ENCODE results near the gene TMEM33.

TMEM33 gene

GRCh38 chr4:41969671-41970070 lies 34.4 kb downstream of the TMEM33 start:
- DNase-seq (ENCODE audit: low read depth in 1 of 2, low spot score in 1 of 2) = peak in 1 of 2 experiments; percentile 33
- no peaks in the 10 kb centered on the region for H3K27me3 ChIP-seq (ENCODE audit: insufficient read depth, poor library complexity, severe bottlenecking)
- TF ChIP-seq SPI1 (IDR thresholded peaks at IDR 0.05; ENCODE audit: borderline replicate concordance, low read depth) (peak; percentile 35; the same call in 1 of the 2 replicates), REST (IDR thresholded peaks at IDR 0.05; ENCODE audit: insufficient replicate concordance, low read depth) (no peak)
- TF ChIP-seq, protein P1, sequence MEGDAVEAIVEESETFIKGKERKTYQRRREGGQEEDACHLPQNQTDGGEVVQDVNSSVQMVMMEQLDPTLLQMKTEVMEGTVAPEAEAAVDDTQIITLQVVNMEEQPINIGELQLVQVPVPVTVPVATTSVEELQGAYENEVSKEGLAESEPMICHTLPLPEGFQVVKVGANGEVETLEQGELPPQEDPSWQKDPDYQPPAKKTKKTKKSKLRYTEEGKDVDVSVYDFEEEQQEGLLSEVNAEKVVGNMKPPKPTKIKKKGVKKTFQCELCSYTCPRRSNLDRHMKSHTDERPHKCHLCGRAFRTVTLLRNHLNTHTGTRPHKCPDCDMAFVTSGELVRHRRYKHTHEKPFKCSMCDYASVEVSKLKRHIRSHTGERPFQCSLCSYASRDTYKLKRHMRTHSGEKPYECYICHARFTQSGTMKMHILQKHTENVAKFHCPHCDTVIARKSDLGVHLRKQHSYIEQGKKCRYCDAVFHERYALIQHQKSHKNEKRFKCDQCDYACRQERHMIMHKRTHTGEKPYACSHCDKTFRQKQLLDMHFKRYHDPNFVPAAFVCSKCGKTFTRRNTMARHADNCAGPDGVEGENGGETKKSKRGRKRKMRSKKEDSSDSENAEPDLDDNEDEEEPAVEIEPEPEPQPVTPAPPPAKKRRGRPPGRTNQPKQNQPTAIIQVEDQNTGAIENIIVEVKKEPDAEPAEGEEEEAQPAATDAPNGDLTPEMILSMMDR (IDR thresholded peaks at IDR 0.05; ENCODE audit: insufficient read depth, low read length) = no peak
- H3K4me3 ChIP-seq (replicated peaks; ENCODE audit: insufficient read depth, low read length) = no peak overlapping the region
- H3K27ac ChIP-seq (replicated peaks) = no peak overlapping the region

GRCh38 chr4:41975341-41975740 lies 40.1 kb downstream of the TMEM33 start:
- DNase-seq (ENCODE audit: low read depth in 1 of 2, low spot score in 1 of 2) = no peak
- TF ChIP-seq SPI1 (IDR thresholded peaks at IDR 0.05; ENCODE audit: borderline replicate concordance, low read depth) (0 out of 2 replicates have a peak, but pooled peaks have one; percentile 0), GABPA (IDR thresholded peaks at IDR 0.05; ENCODE audit: low read depth) (no peak)
- H3K4me3 ChIP-seq (replicated peaks; ENCODE audit: insufficient read depth, low read length) = no peak overlapping the region
- H3K27ac ChIP-seq (replicated peaks) = no peak overlapping the region
- H3K27me3 ChIP-seq (ENCODE audit: insufficient read depth, poor library complexity, severe bottlenecking) = no peaks in the 10 kb centered on the region

- Histone ChIP-seq H3K27me3 (ENCODE audit: insufficient read depth, poor library complexity, severe bottlenecking) (no peaks in the 10 kb centered on the region), H3K4me3 (replicated peaks; ENCODE audit: insufficient read depth, low read length) (no peak overlapping the region), H3K27ac (replicated peaks) (peak overlapping the region; percentile 37)
- DNase-seq (ENCODE audit: low read depth in 1 of 2, low spot score in 1 of 2) = no peak
- TF ChIP-seq POLR2AphosphoS5 (IDR thresholded peaks at IDR 0.05; ENCODE audit: low read depth) (no peak), GABPA (IDR thresholded peaks at IDR 0.05; ENCODE audit: low read depth) (no peak), REST (IDR thresholded peaks at IDR 0.05; ENCODE audit: insufficient replicate concordance, low read depth) (no peak), SPI1 (IDR thresholded peaks at IDR 0.05; ENCODE audit: borderline replicate concordance, low read depth) (no peak)
- TF ChIP-seq, protein P1 (IDR thresholded peaks at IDR 0.05; ENCODE audit: insufficient read depth, low read length) = no peak
Observed at GRCh38 chr4:41976775-41977516, 41.7 kb downstream of the TMEM33 start.

DNA sequence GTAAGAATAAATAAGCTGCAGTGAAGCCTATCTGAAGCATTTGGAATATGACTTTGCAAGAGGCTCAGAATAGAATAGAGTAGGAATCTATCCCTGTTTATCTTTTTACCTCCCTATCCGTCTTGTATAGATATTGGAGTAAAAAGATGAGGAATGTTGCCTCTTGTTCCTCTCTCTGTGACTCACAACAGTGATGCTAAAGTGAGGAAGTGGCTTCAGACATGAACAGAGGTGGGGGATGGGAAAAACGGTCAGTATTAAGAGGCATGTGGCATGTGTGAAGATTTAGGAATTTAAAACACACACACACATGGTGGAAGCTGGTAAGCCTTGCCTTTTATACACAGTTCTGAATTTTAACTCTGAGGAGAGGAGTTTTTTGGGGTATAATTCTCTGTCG lies 42.5 kb downstream of the TMEM33 start:
- Histone ChIP-seq H3K4me3 (replicated peaks; ENCODE audit: insufficient read depth, low read length) (no peak overlapping the region), H3K27ac (replicated peaks) (peak overlapping the region; percentile 54), H3K27me3 (ENCODE audit: insufficient read depth, poor library complexity, severe bottlenecking) (no peaks in the 10 kb centered on the region)
- peak in 1 of 2 experiments; percentile 63 for DNase-seq (ENCODE audit: low read depth in 1 of 2, low spot score in 1 of 2)
- TF ChIP-seq SPI1 (IDR thresholded peaks at IDR 0.05; ENCODE audit: borderline replicate concordance, low read depth) (peak; percentile 93), REST (IDR thresholded peaks at IDR 0.05; ENCODE audit: insufficient replicate concordance, low read depth) (no peak), POLR2AphosphoS5 (IDR thresholded peaks at IDR 0.05; ENCODE audit: low read depth) (no peak), GABPA (IDR thresholded peaks at IDR 0.05; ENCODE audit: low read depth) (no peak)
- TF ChIP-seq, protein P1 (IDR thresholded peaks at IDR 0.05; ENCODE audit: insufficient read depth, low read length) = no peak

Measured in HL-60 (cell line).